ENCODE results near the gene MPPED1.

The MPPED1 gene

DNA sequence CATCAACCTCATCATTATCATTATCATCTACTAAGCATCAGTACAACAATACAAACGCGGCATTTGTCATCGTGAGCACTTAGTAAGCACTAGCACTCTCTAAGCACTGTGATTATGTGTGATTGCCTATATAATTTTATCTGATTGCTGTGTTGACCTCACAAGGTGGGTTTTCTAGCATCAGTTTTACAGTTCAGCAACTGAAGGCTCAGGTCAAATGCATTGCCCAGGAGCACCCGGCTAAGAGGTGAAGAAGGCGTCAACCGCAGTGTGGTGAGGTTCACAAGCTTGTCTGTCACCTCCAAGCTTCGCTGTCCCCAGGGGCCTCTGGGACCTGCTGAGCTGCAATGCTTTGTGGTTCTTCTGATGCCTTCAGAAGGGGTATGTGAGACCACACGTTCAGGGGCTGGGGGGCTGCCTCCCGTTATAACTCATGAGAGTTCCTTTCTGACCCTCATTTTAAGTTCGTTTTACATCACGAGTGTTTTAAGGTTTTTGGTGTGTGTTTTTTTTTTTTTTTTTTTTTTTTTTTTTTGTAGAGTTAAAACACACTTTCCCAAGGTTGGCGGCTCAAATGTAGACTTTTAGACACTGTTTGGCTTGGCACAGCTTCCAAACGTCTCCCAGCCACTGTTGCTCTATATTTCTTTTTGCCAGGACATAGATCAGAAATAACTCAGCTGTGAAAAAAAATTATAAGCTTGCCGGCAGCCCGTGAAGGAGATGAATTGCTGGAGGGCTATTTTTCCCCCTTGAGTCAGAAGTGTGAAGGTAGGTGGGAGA lies 34.9 kb upstream of the MPPED1 start:
- TF ChIP-seq, protein P1, sequence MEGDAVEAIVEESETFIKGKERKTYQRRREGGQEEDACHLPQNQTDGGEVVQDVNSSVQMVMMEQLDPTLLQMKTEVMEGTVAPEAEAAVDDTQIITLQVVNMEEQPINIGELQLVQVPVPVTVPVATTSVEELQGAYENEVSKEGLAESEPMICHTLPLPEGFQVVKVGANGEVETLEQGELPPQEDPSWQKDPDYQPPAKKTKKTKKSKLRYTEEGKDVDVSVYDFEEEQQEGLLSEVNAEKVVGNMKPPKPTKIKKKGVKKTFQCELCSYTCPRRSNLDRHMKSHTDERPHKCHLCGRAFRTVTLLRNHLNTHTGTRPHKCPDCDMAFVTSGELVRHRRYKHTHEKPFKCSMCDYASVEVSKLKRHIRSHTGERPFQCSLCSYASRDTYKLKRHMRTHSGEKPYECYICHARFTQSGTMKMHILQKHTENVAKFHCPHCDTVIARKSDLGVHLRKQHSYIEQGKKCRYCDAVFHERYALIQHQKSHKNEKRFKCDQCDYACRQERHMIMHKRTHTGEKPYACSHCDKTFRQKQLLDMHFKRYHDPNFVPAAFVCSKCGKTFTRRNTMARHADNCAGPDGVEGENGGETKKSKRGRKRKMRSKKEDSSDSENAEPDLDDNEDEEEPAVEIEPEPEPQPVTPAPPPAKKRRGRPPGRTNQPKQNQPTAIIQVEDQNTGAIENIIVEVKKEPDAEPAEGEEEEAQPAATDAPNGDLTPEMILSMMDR (IDR thresholded peaks at IDR 0.05; ENCODE audit: insufficient read depth, missing control alignments) = no peak
- FAIRE-seq = no peak

DNA sequence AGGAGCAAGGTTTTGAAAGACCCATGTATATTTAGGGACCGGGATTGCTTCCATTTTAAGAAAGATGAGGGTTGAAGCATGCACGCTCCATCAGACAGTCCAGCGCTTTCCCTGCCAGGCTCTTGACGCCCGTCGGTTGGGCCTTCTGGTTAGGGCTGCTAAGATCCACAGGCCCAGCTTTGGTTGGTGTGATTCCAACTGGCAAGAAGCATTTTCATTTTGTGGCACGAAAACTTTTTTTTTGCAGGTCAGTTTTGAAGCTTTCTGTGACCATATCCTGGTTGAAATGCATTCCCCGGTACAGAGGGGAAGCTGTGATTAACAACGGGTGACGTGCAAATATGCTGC lies 34.3 kb upstream of the MPPED1 start:
- TF ChIP-seq, protein P1 (IDR thresholded peaks at IDR 0.05; ENCODE audit: insufficient read depth, missing control alignments) = no peak
- no peak for DNase-seq (ENCODE audit: insufficient read length, low spot score)
- FAIRE-seq = no peak

More for the DNA sequence above, 34.9 kb upstream of the MPPED1 start:
- DNase-seq (ENCODE audit: insufficient read length, low spot score) = no peak

- FAIRE-seq (no peak), DNase-seq (ENCODE audit: insufficient read length, low spot score) (no peak)
- TF ChIP-seq, protein P1 (IDR thresholded peaks at IDR 0.05; ENCODE audit: insufficient read depth, missing control alignments) = no peak
Observed at GRCh38 chr22:43377896-43378704, 33.7 kb upstream of the MPPED1 start.

DNA sequence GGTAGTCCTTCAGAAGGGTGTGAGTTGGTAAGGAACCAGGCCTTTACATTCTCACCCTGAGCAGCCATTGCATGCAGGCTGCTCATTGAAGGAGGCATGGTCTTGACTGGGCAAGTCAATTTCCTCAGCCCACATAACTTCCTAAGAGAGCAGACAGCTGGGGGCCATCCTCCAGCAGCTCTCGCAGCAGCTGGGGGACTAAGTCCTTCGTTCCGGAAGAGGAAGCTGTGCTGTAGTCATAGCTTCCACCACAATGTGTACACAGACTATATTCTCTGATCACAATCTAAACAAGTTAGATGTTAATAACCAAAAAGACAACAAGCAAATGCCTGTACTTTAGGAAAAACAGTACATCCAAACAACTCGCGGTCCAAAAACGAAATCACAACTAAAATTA lies 30.1 kb upstream of the MPPED1 start:
- DNase-seq (ENCODE audit: insufficient read length, low spot score) (no peak), FAIRE-seq (no peak)
- TF ChIP-seq, protein P1 (IDR thresholded peaks at IDR 0.05; ENCODE audit: insufficient read depth, missing control alignments) = no peak

GRCh38 chr22:43384863-43385262 lies 27.0 kb upstream of the MPPED1 start:
- DNase-seq (ENCODE audit: insufficient read length, low spot score) = no peak
- no peak for FAIRE-seq
- TF ChIP-seq, protein P1 (IDR thresholded peaks at IDR 0.05; ENCODE audit: insufficient read depth, missing control alignments) = no peak

- peak; percentile 60 for DNase-seq (ENCODE audit: insufficient read length, low spot score)
- TF ChIP-seq, protein P1 (IDR thresholded peaks at IDR 0.05; ENCODE audit: insufficient read depth, missing control alignments) = peak; percentile 80
- no peak for FAIRE-seq
Observed at GRCh38 chr22:43385770-43386641, 25.8 kb upstream of the MPPED1 start.

All from D721Med (cell line).